ENCODE data around the gene CCN5.
A peak's percentile ranks its signal among the peaks of the same experiment; 100 is the strongest.

Gene CCN5

GRCh38 chr20:44737116-44737515 is 21.9 kb downstream of the CCN5 start:
- no peak for DNase-seq

DNA sequence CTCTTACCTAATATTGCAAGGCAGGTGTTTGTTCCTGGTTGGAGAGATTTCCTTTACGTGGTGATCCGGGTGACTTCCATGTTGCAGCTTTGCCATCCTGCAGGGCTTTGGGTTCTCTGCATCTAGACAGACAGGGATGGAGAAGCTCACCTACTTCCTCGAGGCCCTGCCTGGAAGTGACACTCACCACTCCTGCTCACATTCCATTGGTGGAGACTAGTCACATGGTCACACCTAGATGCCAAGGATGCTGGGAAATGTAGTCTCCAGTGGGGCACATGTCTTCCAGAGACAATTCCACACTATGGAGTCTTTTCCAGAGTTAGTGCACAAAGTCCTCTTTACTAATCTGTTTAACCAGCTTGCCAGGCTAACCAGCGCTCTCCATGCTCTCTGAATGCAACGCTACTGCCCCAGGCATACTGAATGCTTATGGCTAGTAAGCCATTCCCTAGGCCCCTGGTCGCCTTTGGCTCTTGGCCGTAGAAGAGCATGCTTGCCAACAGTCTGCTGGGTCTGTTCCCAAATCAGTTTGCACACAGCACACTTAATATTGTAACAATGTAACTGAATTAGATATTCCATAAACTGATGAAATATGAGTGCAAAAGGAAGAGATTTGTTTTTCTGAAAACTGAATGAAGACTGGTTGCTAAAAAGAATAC is 23.8 kb downstream of the CCN5 start:
- peak; percentile 65 for DNase-seq

DNA sequence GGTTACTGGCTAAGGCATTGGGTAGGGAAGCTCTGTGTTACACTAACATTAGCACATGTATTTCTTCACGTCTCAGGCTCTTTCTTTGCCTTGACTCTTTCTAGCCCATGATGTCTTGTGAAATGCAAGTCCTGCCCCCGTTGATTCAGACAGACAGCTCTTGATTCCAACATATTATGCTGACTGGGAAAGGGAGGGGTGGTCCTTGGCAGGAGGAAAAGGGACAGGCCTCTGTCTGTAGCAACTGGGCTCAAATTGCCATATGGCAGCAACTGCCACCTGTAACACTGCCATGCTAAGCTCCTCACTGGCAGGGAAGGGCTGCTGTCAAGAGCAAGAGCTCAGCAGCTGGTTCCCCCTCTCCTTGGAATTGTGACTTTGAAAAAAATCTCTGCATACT is 24.8 kb downstream of the CCN5 start:
- DNase-seq: no peak

- no peak for DNase-seq
These were observed 27.3 kb downstream of the CCN5 start for GRCh38 chr20:44742304-44743079.

DNA sequence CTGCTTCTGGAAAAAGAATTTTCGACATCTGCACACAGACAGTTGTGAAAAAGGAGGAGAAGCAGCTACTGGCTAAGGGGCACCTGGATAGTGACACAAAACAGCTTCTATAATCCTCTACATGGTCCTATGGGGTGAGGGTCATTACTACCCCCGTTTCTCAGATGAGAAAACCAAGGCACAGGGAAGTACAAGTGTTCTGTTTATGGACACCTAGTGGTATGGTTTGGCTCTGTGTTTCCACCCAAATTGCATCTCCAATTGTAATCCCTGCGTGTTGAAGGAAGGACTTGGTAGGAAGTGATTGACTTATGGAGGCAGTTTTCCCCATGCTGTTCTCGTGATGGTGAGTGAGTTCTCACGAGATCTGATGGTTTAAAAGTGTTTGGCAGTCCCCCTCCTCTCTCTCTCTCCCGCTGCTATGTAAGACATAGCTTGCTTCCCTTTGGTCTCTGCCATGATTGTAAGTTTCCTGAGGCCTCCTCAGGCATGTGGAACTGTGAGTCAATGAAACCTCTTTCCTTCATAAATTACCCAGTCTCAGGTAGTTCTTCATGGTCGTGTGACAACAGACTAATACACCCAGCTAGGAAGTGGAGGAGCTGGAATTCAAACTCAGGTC is 28.0 kb downstream of the CCN5 start:
- DNase-seq: no peak

DNA sequence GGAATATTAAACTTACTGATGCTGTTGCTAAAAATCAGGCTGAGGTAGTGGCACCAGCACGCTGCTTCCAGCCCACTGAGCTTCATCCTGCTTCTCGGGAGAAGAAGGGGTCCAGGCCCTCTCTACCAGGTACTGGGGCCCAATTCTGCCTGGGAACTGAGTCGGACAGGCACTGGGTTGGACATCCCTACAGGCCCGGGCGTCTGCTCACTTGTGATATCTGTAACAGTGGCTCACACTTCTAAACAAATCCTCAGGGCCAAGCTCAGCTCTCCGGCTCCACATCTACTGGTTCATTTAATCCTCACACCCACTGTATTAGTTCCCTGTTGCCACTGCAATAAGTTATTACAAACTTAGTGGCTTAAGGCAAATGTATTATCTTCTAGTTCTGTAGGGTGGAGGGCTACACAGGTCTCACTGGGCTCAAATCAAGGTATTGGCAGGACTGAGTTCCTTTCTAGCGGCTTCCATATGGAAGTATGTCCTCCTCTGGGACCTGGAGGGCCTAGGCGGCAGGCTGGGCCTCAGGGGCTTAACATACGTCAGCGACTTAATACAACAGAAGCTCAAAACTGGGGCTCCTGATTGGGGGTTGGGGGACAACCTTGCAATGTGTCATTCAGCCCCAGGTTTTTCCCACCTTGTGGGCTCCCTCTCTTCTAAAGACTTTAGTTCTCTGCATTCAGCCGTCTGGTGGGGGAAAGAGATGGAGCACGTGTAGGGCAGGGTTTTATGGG is 28.9 kb downstream of the CCN5 start:
- no peak for DNase-seq

GRCh38 chr20:44745122-44745597 is 30.0 kb downstream of the CCN5 start:
- no peak for DNase-seq

- no peak for DNase-seq
These were observed 30.6 kb downstream of the CCN5 start, which contains the start of gene KCNK15 for GRCh38 chr20:44745598-44746366. Gene KCNK15, plus strand, starts transcription at chr20:44745865. Its CDS starts 46 bp downstream, at chr20:44745911.

GRCh38 chr20:44746367-44747165 is 31.4 kb downstream of the CCN5 start:
- DNase-seq: no peak

DNA sequence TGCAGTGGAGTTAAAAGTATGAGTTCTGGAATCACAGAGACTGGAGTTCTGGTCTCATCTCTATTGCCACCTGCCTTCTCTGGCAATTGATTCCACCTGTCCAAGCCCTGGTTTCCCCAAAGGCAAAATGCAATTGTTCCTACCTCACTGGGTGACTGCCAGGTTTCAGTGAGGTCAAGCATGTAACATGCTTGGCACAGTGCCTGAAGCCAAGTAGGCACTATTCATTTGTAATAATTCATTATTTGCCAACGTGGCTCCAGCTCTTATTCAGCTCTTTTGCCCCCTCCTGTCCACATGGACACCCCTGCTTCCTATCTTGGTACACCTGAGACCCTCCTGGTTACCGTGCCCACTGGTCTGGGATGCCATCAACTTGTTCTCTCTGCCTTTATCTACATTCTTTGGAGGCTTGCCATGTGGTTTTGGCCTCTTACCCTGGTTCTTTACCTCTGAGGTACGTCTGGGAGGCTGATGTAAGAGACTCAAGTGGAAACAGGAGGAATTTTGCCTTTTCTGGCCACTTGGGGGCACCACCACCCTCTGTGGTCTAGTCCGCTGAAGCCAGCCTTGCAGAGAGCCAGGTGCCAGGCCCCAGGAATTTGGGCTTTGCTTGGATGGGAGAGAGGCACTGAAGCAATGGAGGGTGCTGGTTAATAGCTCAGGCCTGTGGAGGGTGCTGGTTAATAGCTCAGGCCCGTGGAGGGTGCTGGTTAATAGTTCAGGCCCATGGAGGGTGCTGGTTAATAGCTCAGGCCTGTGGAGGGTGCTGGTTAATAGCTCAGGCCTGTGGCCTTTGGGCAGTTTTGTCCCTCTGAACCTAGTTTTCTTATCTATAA is 32.2 kb downstream of the CCN5 start:
- DNase-seq: peak; percentile 62

DNA sequence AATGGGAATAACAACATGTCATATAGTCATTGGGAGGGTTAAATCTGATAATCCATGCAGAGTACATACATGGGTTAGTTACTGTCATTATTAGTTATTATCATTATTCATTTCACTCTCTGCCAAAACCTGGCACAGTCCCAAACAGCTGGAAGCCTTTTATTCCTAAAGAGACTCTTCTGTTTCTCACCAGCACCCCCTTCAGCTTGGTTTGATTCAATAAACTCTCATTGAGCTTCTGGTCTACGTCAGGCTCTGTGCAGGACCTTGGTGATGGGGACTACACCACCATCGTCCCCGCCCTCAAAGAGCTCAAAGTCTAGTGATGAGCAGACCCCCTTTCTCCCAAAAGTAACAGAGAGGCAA is 32.8 kb downstream of the CCN5 start:
- no peak for DNase-seq

- DNase-seq: no peak
These were observed 35.1 kb downstream of the CCN5 start for GRCh38 chr20:44750081-44750805.

DNA sequence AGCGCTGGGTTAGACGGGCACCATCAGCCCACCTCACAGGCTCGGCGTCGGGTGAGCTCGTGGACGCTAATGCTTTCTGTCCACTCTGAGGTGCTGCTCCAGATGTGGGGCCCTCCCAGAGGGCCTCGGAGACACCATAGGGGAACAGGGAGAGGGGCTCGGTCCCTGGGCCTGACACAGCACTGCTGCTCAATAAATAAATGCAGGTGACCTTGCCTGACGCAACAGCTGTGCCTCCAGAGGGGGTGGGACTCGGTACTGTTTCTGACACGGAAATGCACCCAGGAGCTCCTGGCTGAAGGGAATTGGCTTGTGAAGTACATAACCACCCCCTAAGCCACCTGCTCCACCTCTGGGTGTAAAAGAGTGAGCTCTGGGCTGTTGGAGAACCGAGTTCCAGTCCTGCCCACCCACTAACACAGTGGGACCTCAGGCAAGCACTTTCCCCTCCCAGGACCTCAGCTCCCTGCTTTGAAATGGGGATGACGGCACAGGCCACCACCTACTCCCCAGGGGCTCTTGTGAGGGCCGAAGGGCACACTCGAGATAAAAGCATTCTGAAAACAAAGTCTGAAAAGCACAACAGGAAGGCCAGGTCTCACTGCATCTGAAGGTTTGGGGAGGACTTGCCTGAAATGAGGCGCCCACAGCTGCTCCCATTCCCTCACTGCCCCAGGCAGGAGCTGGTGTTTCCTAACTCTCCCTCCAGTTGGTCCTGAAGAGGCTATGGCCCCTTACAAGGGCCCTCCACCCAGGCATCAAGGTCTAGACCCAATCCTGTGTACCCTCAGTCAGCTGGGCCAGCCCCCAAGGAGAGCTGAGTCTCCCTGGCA is 37.1 kb downstream of the CCN5 start:
- no peak for DNase-seq

GRCh38 chr20:44754554-44754953 is 39.4 kb downstream of the CCN5 start:
- DNase-seq: no peak

- no peak for DNase-seq
These were observed 41.0 kb downstream of the CCN5 start for GRCh38 chr20:44756011-44756688.

- no peak for DNase-seq
These were observed 41.8 kb downstream of the CCN5 start for GRCh38 chr20:44756956-44757355.

- DNase-seq: no peak
These were observed 43.3 kb downstream of the CCN5 start for GRCh38 chr20:44758247-44759101.

All from fibroblast of skin of abdomen (primary cell).